Hindlimb muscle (tissue), 1 donor: ENCODE data around the gene ISM1. TPM values are rescaled to one million over a fixed set of nuclear protein-coding genes. Genes with fewer than 3 reads are reported as not detected.

ENCODE experiments used
- DNase-seq: peaks from one replicate; pipeline ENCODE4 v3.0.0-alpha.2; 2013
- polyA plus RNA-seq: library from polyadenylated mRNA; unstranded; fragments of 120-200 nt; gene quantifications from one replicate; pipeline ENCODE4 v1.2.1, GENCODE V29; 2013; ENCODE audit not compliant: insufficient read length

The ISM1 gene
- polyA plus RNA-seq, 1 donor: 1.1 TPM

DNA sequence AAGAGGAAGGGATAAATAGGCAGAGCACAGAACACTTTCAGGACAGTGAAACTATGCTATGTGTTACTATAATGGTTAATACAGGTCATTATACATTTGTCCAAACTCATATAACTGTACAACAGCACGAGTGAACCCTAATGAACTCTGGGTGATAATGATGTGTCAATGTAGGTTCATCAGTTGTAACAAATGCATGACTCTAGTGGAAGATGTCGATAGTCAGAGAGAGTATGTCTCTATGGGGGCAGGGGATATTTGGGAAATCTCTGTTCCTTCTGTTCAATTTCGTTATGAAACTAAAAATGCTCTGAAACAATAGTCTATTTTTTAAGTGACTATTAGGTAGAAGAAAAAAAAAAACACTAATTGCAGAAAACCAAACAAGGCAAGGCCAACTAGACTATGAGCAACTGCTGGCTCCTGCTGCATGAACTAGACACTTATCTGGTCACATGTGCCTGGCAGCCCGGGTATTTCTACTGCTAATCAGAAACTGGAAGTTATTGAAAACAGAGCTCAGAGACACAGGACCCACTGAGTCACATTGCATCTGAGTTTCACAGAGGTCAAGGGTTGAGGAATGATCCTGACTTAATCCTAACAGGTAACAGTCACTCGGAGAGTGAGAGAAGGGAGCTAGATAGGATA lies 97.9 kb downstream of the ISM1 start:
- no peak for DNase-seq

DNA sequence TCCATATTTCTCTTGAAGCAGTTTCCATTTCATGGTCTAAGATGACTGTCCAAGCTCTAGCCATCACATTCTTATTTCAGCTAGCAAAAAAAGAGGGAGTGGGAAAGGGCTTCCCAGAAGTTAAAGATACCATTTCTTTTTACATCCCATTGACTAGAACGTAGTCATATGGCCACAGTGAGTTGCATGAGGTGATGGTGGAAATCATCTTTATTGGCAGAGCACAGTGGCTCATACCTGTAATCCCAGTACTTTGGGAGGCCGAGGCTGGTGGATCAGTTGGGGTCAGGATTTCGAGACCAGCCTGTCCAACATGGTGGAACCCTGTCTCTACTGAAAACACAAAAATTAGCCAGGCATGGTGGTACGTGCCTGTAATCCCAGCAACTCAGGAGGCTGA lies 99.6 kb downstream of the ISM1 start:
- DNase-seq: no peak

DNA sequence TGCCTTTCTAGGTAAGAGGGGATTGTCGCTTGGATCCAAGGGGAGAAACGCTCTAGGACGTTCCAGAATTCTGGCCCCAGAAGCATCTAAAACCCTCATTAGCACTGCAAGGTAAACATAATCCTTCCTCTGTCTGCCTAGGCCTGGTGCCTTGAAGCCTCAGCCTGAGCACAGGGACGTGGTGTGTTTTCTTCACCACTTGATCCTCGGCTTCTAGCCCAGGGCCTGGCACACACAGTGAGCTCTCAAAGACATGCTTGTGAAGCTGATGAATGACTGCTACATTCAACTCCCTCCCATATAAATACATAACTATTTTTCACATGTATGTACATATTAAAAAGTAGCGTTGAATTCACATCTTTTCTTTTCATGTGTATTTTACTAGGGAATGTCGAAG lies 100.3 kb downstream of the ISM1 start:
- no peak for DNase-seq

DNA sequence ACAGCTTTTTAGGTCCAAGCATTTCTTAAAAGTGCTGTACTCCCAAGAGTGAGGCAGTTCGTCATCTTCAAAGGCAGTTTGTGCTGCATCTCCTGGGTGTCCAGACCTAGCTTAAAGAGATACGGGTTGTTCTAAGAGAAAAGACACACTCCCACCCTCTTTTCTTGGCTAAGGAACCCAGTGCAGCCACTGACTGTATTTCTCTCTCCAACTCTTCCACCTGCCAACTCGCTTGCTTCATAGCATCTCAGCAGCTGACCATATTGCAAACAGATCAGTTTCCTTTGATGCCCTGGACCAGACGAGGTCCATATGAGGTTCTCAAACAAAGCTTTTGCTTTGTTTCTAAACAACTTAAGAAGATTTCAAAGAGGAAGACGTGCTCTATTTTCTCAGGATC lies 101.1 kb downstream of the ISM1 start:
- peak; percentile 17 for DNase-seq

DNA sequence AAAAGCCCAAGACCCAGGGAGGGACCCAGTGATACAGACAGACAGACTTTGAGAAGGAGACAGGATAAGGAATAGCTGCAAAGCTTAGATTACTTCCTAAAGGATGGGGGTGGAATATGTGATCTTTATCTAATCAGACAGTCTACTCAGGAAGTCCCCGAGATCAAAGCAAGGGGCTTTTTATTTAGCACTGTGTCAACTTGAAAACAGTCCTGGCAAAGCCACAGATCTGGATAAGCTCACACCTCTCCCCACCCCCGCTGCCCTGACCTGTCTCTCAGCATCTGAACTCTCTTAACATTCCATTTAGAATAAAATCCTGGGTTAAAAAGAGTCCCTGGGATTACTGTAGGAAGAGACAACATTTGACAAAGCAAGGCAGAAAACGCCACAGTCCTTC lies 101.5 kb downstream of the ISM1 start:
- DNase-seq: no peak

DNA sequence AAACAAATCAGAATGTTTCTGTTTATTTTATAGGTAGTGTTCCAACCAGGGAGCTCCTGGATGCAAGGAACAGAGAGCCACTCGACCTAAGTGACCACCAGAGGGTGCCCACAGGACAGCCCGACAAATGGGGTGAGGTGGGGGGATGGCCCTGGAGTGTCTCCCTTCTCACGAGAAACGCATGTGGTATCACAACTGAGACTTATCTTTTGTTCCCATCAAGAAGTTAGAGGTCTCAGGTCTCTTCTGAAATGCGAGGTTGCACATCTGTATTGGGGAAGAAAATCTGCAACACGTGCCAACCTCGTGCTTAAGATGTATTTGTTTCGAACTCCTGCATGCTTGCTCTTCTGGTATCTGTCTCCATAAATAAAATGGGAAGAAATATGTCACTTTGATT lies 104.0 kb downstream of the ISM1 start:
- DNase-seq: no peak

DNA sequence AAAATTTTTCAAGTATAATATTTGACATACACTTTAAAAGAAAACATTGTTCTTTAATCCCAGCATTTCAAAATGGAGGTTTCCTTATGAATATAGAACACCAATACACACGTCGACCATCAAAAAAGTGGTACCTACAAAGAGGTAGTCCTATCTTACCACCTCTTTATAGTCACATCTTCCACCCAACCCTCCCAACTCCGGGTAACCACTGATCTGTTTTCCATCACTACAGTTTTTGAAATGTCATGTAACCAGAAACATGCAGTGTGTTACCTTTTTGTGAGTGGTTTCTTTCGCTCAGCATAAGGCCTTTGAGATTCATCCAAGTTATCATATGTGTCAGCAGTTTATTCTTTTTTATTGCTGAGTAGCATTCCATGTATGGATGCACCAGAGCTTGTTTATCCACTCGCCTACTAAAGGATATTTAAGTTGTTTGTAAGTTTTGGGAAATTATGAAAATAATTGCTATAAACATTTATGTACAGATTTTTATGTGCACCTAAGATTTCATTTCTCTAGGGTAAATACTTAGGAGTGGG lies 104.8 kb downstream of the ISM1 start:
- DNase-seq: no peak

DNA sequence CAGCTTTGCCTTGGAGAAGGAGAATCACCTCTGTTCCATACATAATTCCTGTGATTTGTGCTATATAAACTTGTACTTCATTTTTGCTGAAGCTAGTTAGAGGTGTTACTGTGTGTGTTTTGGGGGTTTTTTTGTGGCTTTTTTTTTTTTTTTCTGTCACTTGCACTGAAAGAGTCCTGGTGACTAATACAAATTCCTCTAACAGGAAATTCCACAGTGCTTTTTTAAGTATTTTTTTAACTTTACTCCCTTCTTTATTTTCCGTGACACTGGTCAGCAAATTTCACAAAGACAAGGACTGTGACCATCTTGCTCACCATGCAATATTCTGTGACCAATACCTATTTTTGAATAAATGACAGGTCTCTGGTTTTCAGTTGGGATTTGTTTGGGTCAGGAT lies 110.5 kb downstream of the ISM1 start:
- DNase-seq: no peak

DNA sequence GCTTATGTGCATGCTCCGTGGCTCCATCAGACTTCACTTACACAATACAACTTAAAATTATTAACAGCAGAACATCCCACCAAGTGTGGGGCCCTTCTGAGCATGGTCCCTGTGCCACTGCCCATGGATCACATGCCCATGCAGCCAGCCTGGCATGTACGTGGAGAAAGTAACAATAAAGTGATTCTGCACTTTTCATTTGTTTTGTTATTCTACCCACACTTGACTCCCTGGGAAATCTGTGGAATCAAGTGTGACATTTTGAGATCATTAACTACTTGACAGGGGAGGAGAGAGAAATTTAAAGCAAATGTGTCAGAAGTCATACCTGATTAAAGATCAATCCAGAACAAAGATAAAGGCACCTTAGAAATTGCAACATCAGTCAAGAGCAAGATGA lies 112.0 kb downstream of the ISM1 start:
- DNase-seq: no peak

DNA sequence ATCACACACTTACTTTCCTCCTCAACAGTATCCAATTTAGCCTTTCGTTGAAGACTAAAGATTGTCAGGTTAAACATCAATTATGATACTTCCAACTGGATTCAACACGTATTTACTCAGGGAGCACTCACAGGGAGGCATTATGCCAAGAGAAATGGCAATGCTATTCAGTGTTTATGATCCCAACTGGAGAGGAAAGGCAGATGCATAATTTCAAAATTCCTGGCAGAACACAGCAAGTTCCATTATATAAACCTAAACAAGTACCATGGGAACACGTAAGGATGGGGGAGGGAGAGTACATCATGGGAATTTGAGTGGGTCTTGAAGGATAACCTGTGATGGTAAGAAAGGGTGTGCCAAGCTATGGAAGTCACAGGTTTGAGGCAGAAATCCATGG lies 112.7 kb downstream of the ISM1 start:
- DNase-seq: no peak

DNA sequence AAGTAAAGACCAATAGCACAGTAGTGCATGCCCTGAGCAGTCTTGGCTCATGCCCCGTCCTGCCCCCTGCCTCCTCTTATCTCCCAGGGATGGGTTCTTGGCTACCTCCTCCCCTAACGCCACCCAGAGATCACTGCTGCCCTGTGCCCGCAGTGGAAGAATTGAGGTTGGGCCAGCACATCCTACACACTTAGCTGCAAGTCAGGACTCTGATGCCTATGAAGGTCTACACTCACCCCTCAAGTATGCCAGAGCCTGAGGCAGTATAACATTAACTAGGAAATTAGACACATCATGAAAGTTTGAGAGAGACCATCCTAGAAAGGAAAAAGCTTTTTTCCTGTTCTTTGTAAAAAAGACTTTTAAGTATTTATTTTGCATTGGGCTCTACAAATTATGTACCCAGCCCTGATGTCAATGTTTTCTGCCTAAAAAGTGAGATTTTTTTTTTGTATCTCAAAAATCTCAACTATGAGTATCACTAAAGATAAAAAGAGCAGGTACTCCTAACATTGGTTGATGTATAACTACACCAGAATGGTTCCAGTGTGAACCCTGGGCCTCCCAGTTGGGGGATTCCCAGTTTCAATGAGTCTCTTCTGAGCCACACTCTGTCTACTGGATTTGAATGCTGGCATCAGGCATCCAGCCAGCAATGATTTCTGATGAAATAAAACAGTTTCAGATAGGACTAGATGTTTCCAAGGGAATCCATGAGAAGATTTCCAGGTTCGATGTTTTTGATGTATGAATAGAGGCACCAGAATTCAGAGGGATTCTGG lies 115.4 kb downstream of the ISM1 start:
- no peak for DNase-seq

DNA sequence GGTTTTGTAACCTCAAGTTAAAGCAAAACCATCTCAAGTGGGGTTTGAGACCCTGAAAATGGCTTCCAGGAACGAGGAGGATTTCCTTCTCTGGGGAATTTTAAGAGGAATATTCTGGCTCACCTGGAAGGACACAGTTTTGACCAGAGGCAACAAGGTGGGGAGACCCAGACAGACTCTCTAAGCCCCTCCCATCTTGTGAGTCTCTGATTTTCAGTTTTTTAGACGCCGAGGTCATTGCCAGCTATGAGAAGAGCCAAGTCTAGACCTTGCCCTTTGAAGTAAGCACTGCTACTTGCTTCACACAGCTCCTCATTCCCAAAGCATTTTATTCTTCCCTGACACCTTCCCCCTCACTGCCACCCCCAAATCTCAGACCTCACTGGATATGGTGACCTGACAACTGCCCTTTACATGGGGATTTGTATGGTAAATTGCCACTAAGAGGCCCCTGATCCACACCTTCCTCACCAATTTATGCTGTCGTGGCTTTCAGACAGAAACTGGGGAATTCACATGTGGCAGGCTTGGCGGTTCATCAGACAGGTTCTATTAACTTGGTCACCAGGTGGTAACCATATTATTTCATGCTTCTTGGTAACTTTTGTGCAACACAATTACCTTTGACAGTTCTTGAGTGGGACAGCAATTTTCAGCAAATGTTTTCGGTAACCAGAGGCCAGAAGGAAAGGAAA lies 116.2 kb downstream of the ISM1 start:
- DNase-seq: no peak

DNA sequence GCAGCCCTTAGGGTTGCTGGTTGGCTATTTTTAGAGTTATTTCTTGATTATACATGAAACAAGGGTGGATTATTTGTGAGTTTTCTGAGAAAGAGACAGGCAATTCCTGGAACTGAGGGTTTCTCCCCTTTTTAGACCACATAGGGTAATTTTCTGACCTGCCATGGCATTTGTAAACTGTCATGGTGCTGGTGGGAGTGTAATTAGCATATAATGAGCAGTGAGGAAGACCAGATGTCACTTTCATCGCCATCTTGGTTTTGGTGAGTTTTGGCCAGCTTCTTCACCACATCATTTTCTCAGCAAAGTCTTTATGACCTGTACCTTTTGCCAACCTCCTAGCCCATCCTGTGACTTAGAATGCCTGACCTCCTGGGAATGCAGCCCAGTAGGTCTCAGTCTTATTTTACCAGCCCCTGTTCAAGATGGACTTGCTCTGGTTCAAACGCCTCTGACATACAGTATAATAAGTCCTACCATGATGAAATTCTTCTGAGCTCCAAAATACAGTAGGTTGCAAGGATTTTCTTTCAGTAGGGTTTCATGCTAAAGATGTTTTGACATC lies 117.1 kb downstream of the ISM1 start:
- DNase-seq: no peak

DNA sequence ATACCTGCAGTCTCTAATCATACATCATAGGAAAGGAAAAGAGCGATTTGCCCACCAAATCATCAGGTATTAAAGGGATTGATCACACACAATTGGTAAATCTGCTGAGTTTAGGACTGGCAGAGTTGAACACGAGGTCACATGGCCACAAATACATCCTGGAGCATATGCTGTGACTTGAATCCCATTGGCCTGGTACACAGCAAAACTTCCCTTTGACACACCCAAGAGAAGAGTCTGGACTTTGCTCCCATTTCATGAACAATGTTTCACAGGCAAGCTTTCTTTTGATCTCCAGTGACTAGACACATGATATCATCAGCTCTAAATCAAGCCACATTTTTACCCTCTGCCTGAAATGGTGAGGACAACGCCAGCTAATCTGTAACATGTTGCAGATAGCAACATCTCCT lies 117.9 kb downstream of the ISM1 start:
- DNase-seq: no peak

DNA sequence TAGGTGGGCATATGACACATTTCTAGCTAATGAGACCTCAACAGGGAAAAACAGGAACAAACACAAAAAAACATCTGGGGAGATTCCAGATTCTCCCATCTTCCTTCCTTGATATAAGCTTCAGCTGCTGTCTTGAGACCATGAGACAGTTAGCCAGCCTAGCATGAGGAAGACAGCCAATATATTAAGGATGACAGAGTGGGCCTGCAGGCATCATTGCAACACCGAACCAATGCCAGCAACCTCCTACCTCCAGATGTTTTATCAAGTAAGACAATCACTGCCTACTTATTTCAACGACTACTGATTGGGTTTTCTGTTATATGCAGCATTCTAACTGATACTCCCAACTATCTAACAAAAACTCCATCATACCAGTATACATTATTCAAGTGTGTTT lies 119.0 kb downstream of the ISM1 start:
- DNase-seq: no peak

DNA sequence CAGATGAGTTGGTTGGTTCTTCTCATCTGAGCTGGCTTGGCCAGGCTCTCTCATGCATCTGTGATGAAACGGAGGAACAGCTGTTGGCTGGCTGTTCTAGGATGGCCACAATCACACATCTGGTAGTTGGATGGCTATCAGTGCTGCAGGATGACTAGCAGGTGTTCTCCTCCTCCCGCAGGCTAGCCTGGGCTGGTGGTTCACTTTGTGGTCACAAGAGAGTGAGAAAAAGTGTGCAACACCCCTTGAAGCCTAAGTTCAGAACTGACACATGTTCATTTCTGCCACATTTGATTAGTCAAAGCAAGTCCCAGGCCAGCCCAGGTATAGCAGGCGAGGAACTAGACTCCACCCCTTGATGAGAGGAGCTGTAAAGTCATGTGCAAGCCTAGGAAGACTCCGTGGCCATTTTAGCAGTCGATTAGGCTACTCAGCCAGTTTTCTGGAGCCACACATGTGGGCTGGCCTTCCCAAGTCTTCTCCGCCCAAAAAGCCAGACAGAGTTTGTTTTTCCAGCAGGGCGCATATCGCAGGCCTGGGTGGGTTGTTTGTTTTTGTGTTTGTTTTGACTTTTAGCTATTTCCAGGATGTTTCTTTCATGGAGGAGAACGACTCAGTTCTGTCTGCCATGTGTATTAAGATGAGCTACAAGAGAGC lies 120.8 kb downstream of the ISM1 start:
- no peak for DNase-seq

DNA sequence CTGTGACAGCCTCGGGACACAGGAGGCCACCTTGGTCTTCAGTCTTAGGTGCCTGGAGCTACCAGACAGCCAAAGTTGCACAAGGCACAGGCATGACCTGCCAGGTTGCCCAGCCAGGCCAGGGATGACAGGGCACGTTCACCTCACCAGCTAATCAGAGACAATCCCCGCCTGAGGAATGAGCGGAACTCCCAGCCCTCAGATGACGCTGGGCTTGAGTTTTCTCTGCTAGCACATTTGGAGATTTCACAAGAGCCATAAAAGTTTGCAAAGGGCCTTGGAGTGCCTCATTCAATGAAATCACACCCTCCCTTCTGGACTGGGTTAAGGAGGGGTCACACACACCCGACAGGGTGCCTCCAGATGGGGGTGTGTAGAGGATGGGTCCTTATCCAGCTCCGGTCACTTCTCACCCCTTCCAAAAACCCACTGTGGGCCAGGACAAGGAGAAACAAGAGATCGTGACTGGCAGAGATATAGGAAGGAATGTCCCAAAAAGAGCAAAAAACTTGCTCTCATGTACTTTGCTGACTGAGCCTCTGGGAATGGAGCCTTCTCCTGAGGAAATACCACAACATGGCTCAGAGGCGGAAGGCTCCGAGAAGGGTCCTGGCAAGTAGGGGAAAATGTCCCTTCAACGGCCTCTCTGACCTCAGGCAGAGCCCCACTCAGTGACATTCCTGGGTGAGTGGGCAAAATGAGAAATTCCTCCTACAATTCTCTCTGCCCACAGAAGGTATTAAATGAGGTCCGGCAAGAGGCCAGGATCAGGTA lies 121.6 kb downstream of the ISM1 start:
- no peak for DNase-seq

DNA sequence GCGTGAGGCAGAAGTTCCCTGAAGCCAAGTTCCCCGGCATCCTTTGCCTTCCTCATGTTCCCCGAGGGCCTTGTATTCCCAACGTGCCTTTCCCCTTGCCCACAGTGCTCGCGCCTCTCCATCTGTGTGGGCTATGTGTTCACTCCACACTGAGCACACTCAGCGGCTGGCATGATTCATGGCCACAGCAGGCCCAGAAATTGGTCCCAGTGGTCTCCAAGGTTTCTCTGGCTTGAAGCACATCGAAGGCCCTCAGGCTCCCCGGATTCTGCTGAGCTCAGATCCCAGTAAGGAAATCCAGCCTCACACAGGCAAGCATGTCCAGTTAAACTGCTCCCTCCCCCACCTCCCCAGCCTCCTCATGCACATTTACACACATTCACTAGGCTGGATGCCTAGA lies 123.6 kb downstream of the ISM1 start:
- no peak for DNase-seq

DNA sequence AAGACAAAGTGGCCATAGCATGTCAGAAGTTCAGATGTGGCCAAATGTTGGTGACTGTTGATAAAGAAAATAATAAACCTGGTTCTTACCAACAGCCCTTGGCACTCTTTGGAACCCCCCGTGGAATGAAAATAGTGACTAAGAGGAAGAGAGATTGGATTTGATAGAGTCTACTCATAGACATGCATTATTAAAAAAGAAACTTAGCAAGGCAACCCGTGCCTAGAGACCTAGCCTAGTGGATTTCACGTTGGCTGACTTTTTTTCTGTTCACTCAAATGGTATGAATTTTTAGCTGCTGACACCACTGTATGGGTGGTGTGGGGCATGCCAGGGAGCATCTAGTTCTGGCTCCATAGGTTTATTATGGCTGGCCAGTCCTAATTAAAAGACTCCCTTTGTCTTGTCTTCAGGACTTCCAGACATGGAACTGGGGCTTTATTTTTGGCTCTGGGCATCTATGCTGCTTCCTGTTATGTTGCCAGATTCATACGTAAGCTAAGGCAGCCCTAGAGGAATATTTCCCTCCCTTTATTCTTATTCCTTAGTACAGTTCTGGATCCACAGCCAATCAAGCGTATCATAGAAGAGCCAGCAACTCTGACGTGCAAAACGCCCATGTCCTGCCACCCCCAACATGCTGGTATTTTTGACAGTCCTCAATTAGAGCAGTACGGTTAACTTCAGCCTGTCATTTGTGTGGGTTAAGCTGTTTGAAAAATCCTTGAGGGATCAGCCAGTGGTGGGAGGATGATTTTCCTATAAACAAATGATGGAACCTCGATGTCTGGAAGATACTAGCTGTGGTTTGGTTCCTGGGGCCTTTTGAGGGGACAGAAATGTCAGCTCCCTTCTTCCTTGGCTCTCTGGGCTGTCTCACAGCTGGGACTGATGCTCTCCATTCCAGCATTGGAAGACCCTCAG lies 127.5 kb downstream of the ISM1 start:
- no peak for DNase-seq

DNA sequence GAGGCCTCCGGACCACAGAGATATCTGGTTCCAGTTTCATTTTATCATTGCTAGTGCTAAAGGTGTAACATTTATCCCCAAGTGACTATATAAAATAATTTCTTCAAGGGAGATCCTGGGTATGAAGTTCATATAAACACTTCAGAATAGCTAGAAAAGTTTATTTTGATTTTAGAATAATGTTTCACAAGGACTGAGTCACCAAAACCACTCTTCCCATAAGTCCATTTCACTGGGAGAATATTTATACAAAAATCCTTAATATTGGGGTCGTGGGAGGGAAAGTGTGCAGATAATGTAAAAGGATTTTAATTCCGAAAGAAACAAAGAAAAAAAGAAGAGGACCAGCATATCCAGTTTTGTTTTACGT lies 128.1 kb downstream of the ISM1 start:
- DNase-seq: no peak
